Globus pallidus (tissue), 1 donor: Measurements from ENCODE around the gene NMRAL1.
A peak's percentile ranks its signal among the peaks of the same experiment; 100 is the strongest.

ENCODE experiments used
- DNase-seq: peaks from one replicate; pipeline ENCODE4 v3.0.0-alpha.2; 2015; ENCODE audit warnings: low spot score

NMRAL1 gene

DNA sequence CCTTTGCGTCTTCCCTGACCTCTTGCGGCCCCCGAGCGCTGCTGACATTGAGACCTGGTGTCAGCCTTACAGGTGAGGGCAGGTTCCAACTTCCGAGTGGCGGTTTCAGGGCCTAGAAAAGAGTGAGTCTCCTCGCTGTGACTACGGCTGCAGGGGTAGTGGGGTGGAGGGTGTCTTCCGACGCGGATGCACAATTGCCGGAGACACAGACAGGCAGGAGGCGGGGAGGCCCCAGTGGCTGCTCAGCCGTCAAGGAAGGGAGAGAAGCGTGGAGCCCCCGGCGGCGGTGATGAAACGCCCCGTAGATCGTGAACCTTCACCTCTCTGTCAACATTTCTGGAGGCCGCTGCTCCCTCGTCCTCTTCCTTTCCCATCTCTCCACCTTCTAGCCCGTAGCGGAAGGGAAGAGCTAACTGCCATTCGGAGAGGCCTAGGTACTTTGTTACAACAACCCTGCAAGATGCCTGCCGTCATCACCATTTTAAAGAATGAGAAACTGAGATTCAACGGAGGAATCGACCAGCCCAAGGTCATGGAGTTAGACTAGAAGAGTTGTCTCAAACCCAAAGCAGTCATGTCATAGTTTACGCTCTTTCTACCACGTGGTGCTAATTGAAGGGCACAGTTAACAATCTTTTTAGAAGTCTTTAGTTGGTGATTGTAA lies 48.3 kb downstream of the NMRAL1 start:
- DNase-seq: no peak

GRCh38 chr16:4425378-4426020 lies 48.9 kb downstream of the NMRAL1 start, which contains the start of gene DNAJA3:
DNAJA3 (plus strand) TSS chr16:4425868; CDS start chr16:4425882, 14 bp downstream.
- DNase-seq: peak; percentile 93

- peak; percentile 26 for DNase-seq
Observed at GRCh38 chr16:4420505-4421105, 53.8 kb downstream of the NMRAL1 start.

DNA sequence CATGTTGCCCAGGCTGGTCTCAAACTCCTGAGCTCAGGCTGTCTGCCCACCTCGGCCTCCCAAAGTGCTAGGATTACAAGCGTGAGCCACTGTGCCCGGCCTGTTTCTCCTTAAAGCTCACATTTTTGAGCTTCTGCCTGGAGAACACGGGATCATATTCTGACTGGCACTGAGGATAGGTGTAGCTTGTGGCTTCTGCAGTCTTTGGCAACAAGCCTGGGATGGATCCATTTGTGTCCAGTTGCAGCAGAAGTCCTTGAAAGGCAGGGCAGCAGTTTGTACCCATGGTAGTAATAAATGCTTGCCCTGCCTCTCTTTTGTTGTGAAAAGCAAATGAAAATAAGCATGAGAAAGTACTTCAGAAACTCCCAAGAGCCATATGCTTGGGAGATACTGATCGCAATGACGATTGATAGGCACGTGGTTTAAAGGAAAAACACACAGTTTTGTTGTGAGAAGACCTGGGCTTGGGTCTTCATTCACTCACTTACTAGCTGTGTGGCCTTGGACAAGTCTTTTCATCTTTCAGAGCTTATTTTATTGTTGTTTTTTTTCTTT lies 54.9 kb downstream of the NMRAL1 start:
- DNase-seq: no peak

GRCh38 chr16:4416200-4417032 lies 58.0 kb downstream of the NMRAL1 start, which contains the start of gene CORO7:
CORO7 (minus strand) TSS chr16:4416596; CDS start chr16:4416518, 78 bp downstream.
- DNase-seq: peak; percentile 95

DNA sequence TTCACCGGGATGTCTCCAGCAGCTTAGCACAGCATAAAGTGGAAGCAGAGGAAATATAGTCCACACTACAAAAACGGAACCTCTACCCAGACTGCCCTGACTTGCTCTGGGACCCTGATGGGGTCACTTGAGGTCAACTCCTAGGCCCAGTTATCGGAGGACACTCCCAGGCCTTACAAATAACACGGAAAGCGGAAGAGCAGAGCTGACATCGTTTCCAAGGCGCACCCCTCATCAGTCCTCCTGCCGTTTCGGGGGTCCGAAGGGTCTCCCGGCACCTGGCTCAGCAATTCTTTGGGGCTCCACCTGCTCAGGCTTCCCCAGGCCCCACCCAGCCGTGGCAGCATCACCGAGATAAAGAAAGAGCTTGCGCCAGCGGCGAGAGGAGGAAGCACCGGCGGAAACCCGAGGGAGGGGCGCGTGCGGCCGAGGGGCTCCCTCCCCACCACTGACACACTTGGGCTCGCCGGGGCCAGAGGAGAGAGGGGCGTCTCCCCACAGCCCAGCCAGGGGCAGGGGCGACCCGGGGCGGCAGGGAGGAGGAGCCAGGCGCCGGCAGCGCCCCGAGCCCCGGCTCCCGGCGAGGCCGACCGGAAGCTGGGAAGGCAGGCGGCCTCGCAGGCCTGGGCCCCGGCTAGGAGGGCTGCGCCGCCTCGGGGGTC lies 58.8 kb downstream of the NMRAL1 start:
- peak; percentile 76 for DNase-seq

DNA sequence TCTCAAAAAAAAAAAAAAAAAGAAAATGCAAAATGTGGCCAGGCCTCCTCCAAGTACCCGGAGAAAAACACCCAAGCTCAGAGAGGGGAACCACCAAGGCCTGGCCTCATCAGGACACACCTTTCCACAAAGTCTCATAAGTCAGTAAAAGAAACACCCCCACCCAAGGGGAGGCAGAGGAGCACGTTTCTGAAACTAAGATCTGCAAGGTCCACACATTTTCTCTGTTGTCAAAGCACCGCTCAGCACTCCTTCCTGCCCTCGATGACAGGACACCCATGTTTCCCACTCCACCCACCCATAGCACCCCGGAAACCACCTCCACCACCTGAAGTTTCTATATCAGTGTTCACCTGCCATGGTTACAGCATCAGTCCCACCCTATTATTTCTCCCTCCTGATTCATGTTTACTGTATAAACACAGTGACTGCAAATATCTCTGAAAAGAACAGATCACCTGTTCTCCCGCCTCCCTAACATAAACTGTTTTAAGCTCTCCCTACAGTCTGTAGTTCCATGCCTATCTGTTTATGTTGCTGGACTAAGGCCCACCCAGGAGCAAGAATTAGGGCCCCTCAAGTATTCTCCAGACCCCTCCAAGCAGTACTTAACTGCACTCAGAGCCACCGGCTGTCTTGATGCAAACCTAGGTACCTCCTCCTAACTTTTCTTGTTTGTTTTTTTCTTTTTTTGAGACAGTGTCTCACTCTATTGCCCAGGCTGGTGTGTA lies 60.1 kb downstream of the NMRAL1 start:
- no peak for DNase-seq

GRCh38 chr16:4412854-4413253 lies 61.6 kb downstream of the NMRAL1 start:
- no peak for DNase-seq

DNA sequence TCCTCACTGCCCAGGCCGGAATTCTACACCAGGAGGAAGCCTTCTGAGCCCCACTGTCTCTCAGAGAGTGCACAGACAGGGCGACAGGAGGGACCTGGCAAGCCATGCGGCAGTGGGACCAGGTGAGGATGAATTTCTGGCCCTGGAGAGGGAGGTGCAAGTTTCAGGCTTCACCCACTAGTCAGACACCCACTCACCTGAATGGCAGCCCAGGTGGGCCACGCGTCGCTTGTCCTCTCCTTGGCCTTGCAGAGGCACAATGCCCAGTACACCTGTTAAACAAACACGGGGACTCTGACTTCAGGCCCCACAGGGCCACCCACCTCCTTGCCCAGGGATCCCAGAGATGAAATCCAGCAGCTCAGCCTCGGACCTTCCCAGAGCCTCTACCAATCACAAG lies 62.3 kb downstream of the NMRAL1 start:
- no peak for DNase-seq
